Neural progenitor cell (in vitro differentiated cells): ENCODE data around the gene STPG3. TPM values are rescaled to one million over a fixed set of nuclear protein-coding genes. Genes with fewer than 3 reads are reported as not detected.
"Not testable (repeated sequence)": the region's sequence is repeated elsewhere in the genome, so short reads cannot be mapped to it uniquely, and the experiment has no call there.

Experiments
- DNase-seq: peaks from one replicate; pipeline ENCODE4 v3.0.0-alpha.2; 2016; ENCODE audit warnings: low spot score
- H2AFZ ChIP-seq: fragments of 200-600 bp; sonication (generic); replicated peaks from 2 replicates; pipeline ENCODE4 v1.6.1; 2016; ENCODE audit warnings: antibody characterized with exemption
- H3F3A ChIP-seq: fragments of 200-600 bp; sonication (generic); 2 replicates; pipeline ENCODE4 v1.6.1; 2016; ENCODE audit warnings: antibody characterized with exemption, low read depth
- H3K27ac ChIP-seq: fragments of 200-600 bp; sonication (generic); 2 replicates; pipeline ENCODE4 v1.5.1; 2016; ENCODE audit warnings: mild to moderate bottlenecking
- H3K27me3 ChIP-seq: fragments of 200-600 bp; sonication (generic); 2 replicates; pipeline ENCODE4 v1.6.1; 2016; ENCODE audit warnings: mild to moderate bottlenecking, moderate library complexity
- H3K36me3 ChIP-seq: fragments of 200-600 bp; sonication (generic); 2 replicates; pipeline ENCODE4 v1.5.1; 2016
- H3K4me1 ChIP-seq: fragments of 200-600 bp; sonication (generic); 2 replicates; pipeline ENCODE4 v1.6.1; 2016; ENCODE audit warnings: mixed run types
- H3K4me2 ChIP-seq: fragments of 200-600 bp; sonication (generic); 2 replicates; pipeline ENCODE4 v1.6.1; 2016
- H3K4me3 ChIP-seq: fragments of 200-600 bp; sonication (generic); 2 replicates; pipeline ENCODE4 v1.5.1; 2016
- H3K79me2 ChIP-seq: fragments of 200-600 bp; sonication (generic); 2 replicates; pipeline ENCODE4 v1.6.1; 2016; ENCODE audit warnings: low read depth
- H3K9ac ChIP-seq: fragments of 200-600 bp; sonication (generic); 2 replicates; pipeline ENCODE4 v1.6.1; 2016
- H3K9me3 ChIP-seq: fragments of 200-600 bp; sonication (generic); 2 replicates; pipeline ENCODE4 v1.5.1; 2016; ENCODE audit warnings: low read depth
- H4K20me1 ChIP-seq: fragments of 200-600 bp; sonication (generic); 2 replicates; pipeline ENCODE4 v1.6.1; 2016; ENCODE audit warnings: low read depth
- H3K27ac Mint-ChIP-seq: 3 replicates; pipeline ENCODE4 v1.8.0; 2021; ENCODE audit warnings: mixed read lengths
- H3K27me3 Mint-ChIP-seq: 2 replicates; pipeline ENCODE4 v1.8.0; 2022; ENCODE audit warnings: low read depth, mild to moderate bottlenecking, inconsistent platforms, moderate library complexity, mixed read lengths; ENCODE audit not compliant: insufficient read depth
- H3K36me3 Mint-ChIP-seq: 3 replicates; pipeline ENCODE4 v1.8.0; 2021; ENCODE audit warnings: mixed read lengths
- H3K4me1 Mint-ChIP-seq: 3 replicates; pipeline ENCODE4 v1.8.0; 2021; ENCODE audit warnings: mixed read lengths
- H3K4me3 Mint-ChIP-seq: 3 replicates; pipeline ENCODE4 v1.8.0; 2021; ENCODE audit warnings: mild to moderate bottlenecking, moderate library complexity, mixed read lengths
- H3K9me3 Mint-ChIP-seq: 3 replicates; pipeline ENCODE4 v1.8.0; 2020; ENCODE audit warnings: mixed read lengths
- EZH2 ChIP-seq: fragments of 200-600 bp; sonication (generic); IDR thresholded peaks from 2 replicates; pipeline ENCODE4 v1.6.1; 2017; ENCODE audit warnings: antibody characterized with exemption, mild to moderate bottlenecking, moderate library complexity
- EZH2phosphoT487 ChIP-seq: fragments of 200-600 bp; sonication (generic); IDR thresholded peaks from 2 replicates; pipeline ENCODE4 v1.6.1; 2017; ENCODE audit warnings: antibody characterized with exemption
- total RNA-seq: library from RNA; depleted of rRNA; stranded (reverse); fragments of >200 nt; gene quantifications from 2 replicates; pipeline ENCODE4 v1.2.3, GENCODE V29; 2015; ENCODE audit warnings: low replicate concordance
- TF ChIP-seq, protein P1 (sequence below): fragments of 200-600 bp; sonication (generic); IDR thresholded peaks from 2 replicates; pipeline ENCODE4 v1.5.1; 2017; ENCODE audit warnings: antibody characterized with exemption, mild to moderate bottlenecking

STPG3 gene
- total RNA-seq, 1 donor from 2014 or later = not detected

GRCh38 chr9:137255448-137256114, 4.5 kb downstream of the STPG3 start:
- peak overlapping the region; percentile 99 for H3K4me2 ChIP-seq
- Mint-ChIP-seq H3K9me3 (no peaks in the 10 kb centered on the region), H3K36me3 (peaks cover 9% of the 10 kb centered on the region), H3K4me1 (peaks cover 23% of the 10 kb centered on the region), H3K27ac (no peak overlapping the region), H3K27me3 (peaks cover 9% of the 10 kb centered on the region), H3K4me3 (peak overlapping the region; percentile 90)
- DNase-seq = no peak
- no peaks in the 10 kb centered on the region for H3K36me3 ChIP-seq
- peaks cover 12% of the 10 kb centered on the region for H3F3A ChIP-seq
- H3K27ac ChIP-seq = peak overlapping the region; percentile 9
- TF ChIP-seq EZH2 = no peak
- TF ChIP-seq, protein P1, sequence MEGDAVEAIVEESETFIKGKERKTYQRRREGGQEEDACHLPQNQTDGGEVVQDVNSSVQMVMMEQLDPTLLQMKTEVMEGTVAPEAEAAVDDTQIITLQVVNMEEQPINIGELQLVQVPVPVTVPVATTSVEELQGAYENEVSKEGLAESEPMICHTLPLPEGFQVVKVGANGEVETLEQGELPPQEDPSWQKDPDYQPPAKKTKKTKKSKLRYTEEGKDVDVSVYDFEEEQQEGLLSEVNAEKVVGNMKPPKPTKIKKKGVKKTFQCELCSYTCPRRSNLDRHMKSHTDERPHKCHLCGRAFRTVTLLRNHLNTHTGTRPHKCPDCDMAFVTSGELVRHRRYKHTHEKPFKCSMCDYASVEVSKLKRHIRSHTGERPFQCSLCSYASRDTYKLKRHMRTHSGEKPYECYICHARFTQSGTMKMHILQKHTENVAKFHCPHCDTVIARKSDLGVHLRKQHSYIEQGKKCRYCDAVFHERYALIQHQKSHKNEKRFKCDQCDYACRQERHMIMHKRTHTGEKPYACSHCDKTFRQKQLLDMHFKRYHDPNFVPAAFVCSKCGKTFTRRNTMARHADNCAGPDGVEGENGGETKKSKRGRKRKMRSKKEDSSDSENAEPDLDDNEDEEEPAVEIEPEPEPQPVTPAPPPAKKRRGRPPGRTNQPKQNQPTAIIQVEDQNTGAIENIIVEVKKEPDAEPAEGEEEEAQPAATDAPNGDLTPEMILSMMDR = no peak
- TF ChIP-seq EZH2phosphoT487 = no peak
- peak overlapping the region; percentile 94 for H3K9ac ChIP-seq
- peaks cover 20% of the 10 kb centered on the region for H3K79me2 ChIP-seq
- no peaks in the 10 kb centered on the region for H3K9me3 ChIP-seq
- peaks cover 19% of the 10 kb centered on the region for H4K20me1 ChIP-seq
- peak overlapping the region; percentile 99 for H3K4me3 ChIP-seq
- H3K27me3 ChIP-seq = peaks cover 6% of the 10 kb centered on the region
- peak overlapping the region; percentile 83 for H2AFZ ChIP-seq
- H3K4me1 ChIP-seq = peaks cover 31% of the 10 kb centered on the region

- Histone ChIP-seq H3K36me3 (no peaks in the 10 kb centered on the region), H3K9ac (no peak overlapping the region), H4K20me1 (peaks cover 19% of the 10 kb centered on the region), H3K79me2 (peaks cover 20% of the 10 kb centered on the region), H2AFZ (no peak overlapping the region), H3F3A (peaks cover 18% of the 10 kb centered on the region), H3K4me1 (peaks cover 25% of the 10 kb centered on the region), H3K9me3 (no peaks in the 10 kb centered on the region), H3K27me3 (peaks cover 6% of the 10 kb centered on the region), H3K4me2 (peak overlapping the region; percentile 99), H3K4me3 (peak overlapping the region; percentile 99), H3K27ac (no peak overlapping the region)
- no peak for TF ChIP-seq EZH2phosphoT487
- no peak for TF ChIP-seq EZH2
- Mint-ChIP-seq H3K36me3 (peaks cover 9% of the 10 kb centered on the region), H3K27ac (no peak overlapping the region), H3K4me1 (peaks cover 20% of the 10 kb centered on the region), H3K9me3 (no peaks in the 10 kb centered on the region), H3K4me3 (peak overlapping the region; percentile 90), H3K27me3 (peaks cover 9% of the 10 kb centered on the region)
- no peak for DNase-seq
Observed at GRCh38 chr9:137256362-137256761, 5.3 kb downstream of the STPG3 start.

DNA sequence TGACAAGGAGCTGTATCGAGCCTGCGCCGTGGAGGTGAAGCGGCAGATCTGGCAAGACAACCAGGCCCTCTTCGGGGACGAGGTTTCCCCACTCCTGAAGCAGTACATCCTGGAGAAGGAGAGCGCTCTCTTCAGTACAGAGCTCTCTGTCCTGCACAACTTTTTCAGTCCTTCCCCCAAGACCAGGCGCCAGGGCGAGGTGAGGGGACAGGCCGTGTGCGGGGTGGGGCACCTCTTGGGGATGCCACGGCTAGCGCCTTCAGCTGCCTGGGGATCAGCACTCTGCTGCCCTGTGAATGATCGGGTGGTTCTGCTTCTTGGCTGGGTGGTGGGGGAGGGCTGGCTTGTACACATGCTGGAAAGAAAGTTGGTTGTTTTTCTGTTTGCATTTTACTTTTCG, 5.8 kb downstream of the STPG3 start:
- H3K4me1 Mint-ChIP-seq = peaks cover 21% of the 10 kb centered on the region
- peaks cover 3% of the 10 kb centered on the region for H3K9me3 Mint-ChIP-seq
- Histone ChIP-seq H3K9me3 (no peaks in the 10 kb centered on the region), H3K79me2 (peaks cover 20% of the 10 kb centered on the region), H3K36me3 (no peaks in the 10 kb centered on the region), H3F3A (peaks cover 23% of the 10 kb centered on the region), H3K4me3 (no peak overlapping the region), H3K4me2 (no peak overlapping the region), H4K20me1 (peaks cover 19% of the 10 kb centered on the region), H3K27me3 (peaks cover 6% of the 10 kb centered on the region), H3K9ac (no peak overlapping the region), H2AFZ (no peak overlapping the region), H3K27ac (no peak overlapping the region), H3K4me1 (peaks cover 20% of the 10 kb centered on the region)
- DNase-seq = no peak
- peak overlapping the region; percentile 90 for H3K4me3 Mint-ChIP-seq
- H3K27me3 Mint-ChIP-seq = peaks cover 9% of the 10 kb centered on the region
- H3K27ac Mint-ChIP-seq = no peak overlapping the region
- TF ChIP-seq, protein P1 = no peak
- TF ChIP-seq EZH2 = no peak
- no peak for TF ChIP-seq EZH2phosphoT487
- peaks cover 14% of the 10 kb centered on the region for H3K36me3 Mint-ChIP-seq

GRCh38 chr9:137262173-137262908, 11.3 kb downstream of the STPG3 start:
- H3K27ac Mint-ChIP-seq, H3K4me3 ChIP-seq, H3K36me3 ChIP-seq: not testable (repeated sequence)

More at GRCh38 chr9:137262173-137262908, 11.3 kb downstream of the STPG3 start:
- not testable (repeated sequence) for DNase-seq, H3K4me1 ChIP-seq, H2AFZ ChIP-seq, H3K4me1 Mint-ChIP-seq, H3K4me2 ChIP-seq, H3K9me3 Mint-ChIP-seq, H3K27me3 Mint-ChIP-seq, H3K9me3 ChIP-seq, H3K79me2 ChIP-seq, H3K9ac ChIP-seq, H3K27ac ChIP-seq, H4K20me1 ChIP-seq, H3K27me3 ChIP-seq
- H3K36me3 Mint-ChIP-seq = peaks cover 13% of the 10 kb centered on the region
- peak overlapping the region; percentile 65 for H3K4me3 Mint-ChIP-seq
- TF ChIP-seq, protein P1 = peak; percentile 48
- peaks cover 16% of the 10 kb centered on the region for H3F3A ChIP-seq
